ENCODE measurements around the gene PDE8B.

Gene PDE8B

DNA sequence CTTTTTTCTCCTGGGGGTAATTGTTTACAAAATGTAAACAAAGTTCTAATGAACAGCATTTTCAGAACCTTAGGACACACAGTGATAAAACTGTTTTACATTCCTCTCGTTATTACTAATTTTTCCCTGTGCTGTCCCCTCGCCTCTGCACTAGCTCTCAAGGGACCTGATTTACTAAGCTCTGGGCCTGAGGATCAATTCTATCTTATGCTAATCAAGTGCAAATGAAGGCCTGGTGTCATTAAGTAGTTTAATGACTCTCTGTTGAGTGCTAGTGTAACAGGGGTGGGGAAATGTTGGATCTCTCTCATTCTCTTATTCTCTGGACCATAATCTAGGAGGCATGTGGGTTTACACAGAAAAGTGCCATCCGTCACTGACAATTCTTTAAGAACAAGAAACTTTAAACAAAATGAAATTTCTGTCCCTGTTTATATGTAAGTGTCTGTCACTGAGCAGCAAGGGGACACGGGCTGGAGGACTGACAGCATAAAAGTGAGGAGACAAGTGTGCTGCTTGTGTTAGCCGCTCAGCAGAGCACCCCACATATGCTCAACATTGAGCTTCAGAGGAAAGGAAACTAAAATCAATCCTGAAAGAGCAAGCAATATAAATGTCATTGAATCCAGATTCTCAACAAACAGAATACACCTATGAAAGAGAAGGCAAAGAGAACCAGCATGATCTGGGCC is 166.3 kb downstream of the PDE8B start:
- TF ChIP-seq EGR1 (IDR thresholded peaks at IDR 0.05): no peak
- no peak for TF ChIP-seq FOXM1 (IDR thresholded peaks at IDR 0.05; ENCODE audit: borderline replicate concordance, low read depth)
- TF ChIP-seq TAF1 (IDR thresholded peaks at IDR 0.05; ENCODE audit: low read depth): no peak
- TF ChIP-seq, protein P1, sequence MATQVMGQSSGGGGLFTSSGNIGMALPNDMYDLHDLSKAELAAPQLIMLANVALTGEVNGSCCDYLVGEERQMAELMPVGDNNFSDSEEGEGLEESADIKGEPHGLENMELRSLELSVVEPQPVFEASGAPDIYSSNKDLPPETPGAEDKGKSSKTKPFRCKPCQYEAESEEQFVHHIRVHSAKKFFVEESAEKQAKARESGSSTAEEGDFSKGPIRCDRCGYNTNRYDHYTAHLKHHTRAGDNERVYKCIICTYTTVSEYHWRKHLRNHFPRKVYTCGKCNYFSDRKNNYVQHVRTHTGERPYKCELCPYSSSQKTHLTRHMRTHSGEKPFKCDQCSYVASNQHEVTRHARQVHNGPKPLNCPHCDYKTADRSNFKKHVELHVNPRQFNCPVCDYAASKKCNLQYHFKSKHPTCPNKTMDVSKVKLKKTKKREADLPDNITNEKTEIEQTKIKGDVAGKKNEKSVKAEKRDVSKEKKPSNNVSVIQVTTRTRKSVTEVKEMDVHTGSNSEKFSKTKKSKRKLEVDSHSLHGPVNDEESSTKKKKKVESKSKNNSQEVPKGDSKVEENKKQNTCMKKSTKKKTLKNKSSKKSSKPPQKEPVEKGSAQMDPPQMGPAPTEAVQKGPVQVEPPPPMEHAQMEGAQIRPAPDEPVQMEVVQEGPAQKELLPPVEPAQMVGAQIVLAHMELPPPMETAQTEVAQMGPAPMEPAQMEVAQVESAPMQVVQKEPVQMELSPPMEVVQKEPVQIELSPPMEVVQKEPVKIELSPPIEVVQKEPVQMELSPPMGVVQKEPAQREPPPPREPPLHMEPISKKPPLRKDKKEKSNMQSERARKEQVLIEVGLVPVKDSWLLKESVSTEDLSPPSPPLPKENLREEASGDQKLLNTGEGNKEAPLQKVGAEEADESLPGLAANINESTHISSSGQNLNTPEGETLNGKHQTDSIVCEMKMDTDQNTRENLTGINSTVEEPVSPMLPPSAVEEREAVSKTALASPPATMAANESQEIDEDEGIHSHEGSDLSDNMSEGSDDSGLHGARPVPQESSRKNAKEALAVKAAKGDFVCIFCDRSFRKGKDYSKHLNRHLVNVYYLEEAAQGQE (IDR thresholded peaks at IDR 0.05; ENCODE audit: low read depth): no peak
- TF ChIP-seq, protein P2, sequence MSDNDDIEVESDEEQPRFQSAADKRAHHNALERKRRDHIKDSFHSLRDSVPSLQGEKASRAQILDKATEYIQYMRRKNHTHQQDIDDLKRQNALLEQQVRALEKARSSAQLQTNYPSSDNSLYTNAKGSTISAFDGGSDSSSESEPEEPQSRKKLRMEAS (IDR thresholded peaks at IDR 0.05): no peak
- no peak for TF ChIP-seq ZBTB7A (IDR thresholded peaks at IDR 0.05; ENCODE audit: low read depth)
- TF ChIP-seq RAD21 (IDR thresholded peaks at IDR 0.05; ENCODE audit: low read depth): no peak
- TF ChIP-seq TCF12 (IDR thresholded peaks at IDR 0.05; ENCODE audit: low read depth): no peak
- TF ChIP-seq NFIC (IDR thresholded peaks at IDR 0.05): no peak

- no peak for TF ChIP-seq CEBPB (IDR thresholded peaks at IDR 0.05)
- TF ChIP-seq EP300 (IDR thresholded peaks at IDR 0.05; ENCODE audit: borderline replicate concordance): no peak
- no peak for TF ChIP-seq TCF12 (IDR thresholded peaks at IDR 0.05; ENCODE audit: low read depth)
- TF ChIP-seq, protein P3, sequence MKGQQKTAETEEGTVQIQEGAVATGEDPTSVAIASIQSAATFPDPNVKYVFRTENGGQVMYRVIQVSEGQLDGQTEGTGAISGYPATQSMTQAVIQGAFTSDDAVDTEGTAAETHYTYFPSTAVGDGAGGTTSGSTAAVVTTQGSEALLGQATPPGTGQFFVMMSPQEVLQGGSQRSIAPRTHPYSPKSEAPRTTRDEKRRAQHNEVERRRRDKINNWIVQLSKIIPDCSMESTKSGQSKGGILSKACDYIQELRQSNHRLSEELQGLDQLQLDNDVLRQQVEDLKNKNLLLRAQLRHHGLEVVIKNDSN (IDR thresholded peaks at IDR 0.05): no peak
- no peak for TF ChIP-seq FOXM1 (IDR thresholded peaks at IDR 0.05; ENCODE audit: borderline replicate concordance, low read depth)
- TF ChIP-seq ZBTB7A (IDR thresholded peaks at IDR 0.05; ENCODE audit: low read depth): no peak
- TF ChIP-seq, protein P2 (IDR thresholded peaks at IDR 0.05): no peak
- no peak for TF ChIP-seq EGR1 (IDR thresholded peaks at IDR 0.05)
- TF ChIP-seq RAD21 (IDR thresholded peaks at IDR 0.05; ENCODE audit: low read depth): no peak
- TF ChIP-seq CREB1 (IDR thresholded peaks at IDR 0.05; ENCODE audit: low read depth): no peak
- TF ChIP-seq NFIC (IDR thresholded peaks at IDR 0.05): no peak
- TF ChIP-seq YY1 (IDR thresholded peaks at IDR 0.05; ENCODE audit: low read depth): no peak
Observed at GRCh38 chr5:77379558-77380061, 169.1 kb downstream of the PDE8B start.

GRCh38 chr5:77380636-77381035 is 170.2 kb downstream of the PDE8B start:
- TF ChIP-seq TCF12 (IDR thresholded peaks at IDR 0.05; ENCODE audit: low read depth) (no peak), NFIC (IDR thresholded peaks at IDR 0.05) (no peak), TAF1 (IDR thresholded peaks at IDR 0.05; ENCODE audit: low read depth) (no peak), EGR1 (IDR thresholded peaks at IDR 0.05) (no peak), ZBTB7A (IDR thresholded peaks at IDR 0.05; ENCODE audit: low read depth) (no peak), EP300 (IDR thresholded peaks at IDR 0.05; ENCODE audit: borderline replicate concordance) (no peak), CEBPB (IDR thresholded peaks at IDR 0.05) (no peak), FOXM1 (IDR thresholded peaks at IDR 0.05; ENCODE audit: borderline replicate concordance, low read depth) (no peak), RAD21 (IDR thresholded peaks at IDR 0.05; ENCODE audit: low read depth) (no peak), YY1 (IDR thresholded peaks at IDR 0.05; ENCODE audit: low read depth) (no peak), TEAD4 (IDR thresholded peaks at IDR 0.05) (no peak), CREB1 (IDR thresholded peaks at IDR 0.05; ENCODE audit: low read depth) (no peak)
- TF ChIP-seq, protein P1 (IDR thresholded peaks at IDR 0.05; ENCODE audit: low read depth): no peak
- TF ChIP-seq, protein P3 (IDR thresholded peaks at IDR 0.05): no peak
- TF ChIP-seq, protein P2 (IDR thresholded peaks at IDR 0.05): no peak

GRCh38 chr5:77389746-77390145 is 179.3 kb downstream of the PDE8B start:
- TF ChIP-seq TAF1 (IDR thresholded peaks at IDR 0.05; ENCODE audit: low read depth): no peak
- no peak for TF ChIP-seq YY1 (IDR thresholded peaks at IDR 0.05; ENCODE audit: low read depth)
- TF ChIP-seq CREB1 (IDR thresholded peaks at IDR 0.05; ENCODE audit: low read depth): no peak

- TF ChIP-seq, protein P2 (IDR thresholded peaks at IDR 0.05): no peak
- TF ChIP-seq EP300 (IDR thresholded peaks at IDR 0.05; ENCODE audit: borderline replicate concordance) (no peak), TEAD4 (IDR thresholded peaks at IDR 0.05) (no peak), NFIC (IDR thresholded peaks at IDR 0.05) (no peak), FOXM1 (IDR thresholded peaks at IDR 0.05; ENCODE audit: borderline replicate concordance, low read depth) (no peak), CEBPB (IDR thresholded peaks at IDR 0.05) (no peak), RAD21 (IDR thresholded peaks at IDR 0.05; ENCODE audit: low read depth) (no peak)
Observed at GRCh38 chr5:77390221-77390620, 179.7 kb downstream of the PDE8B start.

Data from Ishikawa (cell line).